NCI-H748 (cell line): ENCODE measurements around the gene NKIRAS1.
"Not testable (repeated sequence)": the region's sequence is repeated elsewhere in the genome, so short reads cannot be mapped to it uniquely, and the experiment has no call there.

Experiments
- DNase-seq: peaks from one replicate; lab custom pipeline; 2025; ENCODE audit not compliant: unreplicated experiment; lab: John Stamatoyannopoulos, UW

NKIRAS1 gene

GRCh38 chr3:23941440-23941839 is 24.6 kb upstream of the NKIRAS1 start:
- DNase-seq: no peak

GRCh38 chr3:23940775-23941174 is 24.0 kb upstream of the NKIRAS1 start:
- DNase-seq: no peak

- DNase-seq: no peak
These were observed 21.9 kb upstream of the NKIRAS1 start for GRCh38 chr3:23938688-23939087.

- DNase-seq: no peak
These were observed 20.5 kb upstream of the NKIRAS1 start for GRCh38 chr3:23937296-23937695.

GRCh38 chr3:23934253-23934652 is 17.5 kb upstream of the NKIRAS1 start:
- DNase-seq: no peak

GRCh38 chr3:23932571-23932970 is 15.8 kb upstream of the NKIRAS1 start:
- DNase-seq: no peak

GRCh38 chr3:23931597-23931996 is 14.8 kb upstream of the NKIRAS1 start:
- DNase-seq: no peak

- no peak for DNase-seq
These were observed 11.7 kb upstream of the NKIRAS1 start for GRCh38 chr3:23928524-23928923.

- no peak for DNase-seq
These were observed 9.9 kb upstream of the NKIRAS1 start for GRCh38 chr3:23926736-23927135.

- no peak for DNase-seq
These were observed 9.5 kb upstream of the NKIRAS1 start for GRCh38 chr3:23926246-23926645.

- DNase-seq: no peak
These were observed 7.0 kb upstream of the NKIRAS1 start for GRCh38 chr3:23923786-23924185.

- DNase-seq: no peak
These were observed 4.3 kb upstream of the NKIRAS1 start for GRCh38 chr3:23921052-23921511.

GRCh38 chr3:23920151-23920655 is 3.4 kb upstream of the NKIRAS1 start:
- DNase-seq: no peak

- no peak for DNase-seq
These were observed 2.8 kb upstream of the NKIRAS1 start for GRCh38 chr3:23919628-23920027.

- not testable (repeated sequence) for DNase-seq
These were observed 1.5 kb upstream of the NKIRAS1 start for GRCh38 chr3:23918331-23918730.

GRCh38 chr3:23917679-23918303 is 1.0 kb upstream of the NKIRAS1 start:
- peak; percentile 58 for DNase-seq

- DNase-seq: no peak
These were observed 471 bp downstream of the NKIRAS1 start for GRCh38 chr3:23916152-23916885.

- peak; percentile 28 for DNase-seq
These were observed 1.2 kb downstream of the NKIRAS1 start for GRCh38 chr3:23915537-23916108.

- no peak for DNase-seq
These were observed 2.7 kb downstream of the NKIRAS1 start for GRCh38 chr3:23913873-23914743.

- no peak for DNase-seq
These were observed 3.6 kb downstream of the NKIRAS1 start for GRCh38 chr3:23913182-23913581.

GRCh38 chr3:23912335-23912734 is 4.5 kb downstream of the NKIRAS1 start:
- DNase-seq: not testable (repeated sequence)
